ENCODE measurements around the gene DOK7.

DNA sequence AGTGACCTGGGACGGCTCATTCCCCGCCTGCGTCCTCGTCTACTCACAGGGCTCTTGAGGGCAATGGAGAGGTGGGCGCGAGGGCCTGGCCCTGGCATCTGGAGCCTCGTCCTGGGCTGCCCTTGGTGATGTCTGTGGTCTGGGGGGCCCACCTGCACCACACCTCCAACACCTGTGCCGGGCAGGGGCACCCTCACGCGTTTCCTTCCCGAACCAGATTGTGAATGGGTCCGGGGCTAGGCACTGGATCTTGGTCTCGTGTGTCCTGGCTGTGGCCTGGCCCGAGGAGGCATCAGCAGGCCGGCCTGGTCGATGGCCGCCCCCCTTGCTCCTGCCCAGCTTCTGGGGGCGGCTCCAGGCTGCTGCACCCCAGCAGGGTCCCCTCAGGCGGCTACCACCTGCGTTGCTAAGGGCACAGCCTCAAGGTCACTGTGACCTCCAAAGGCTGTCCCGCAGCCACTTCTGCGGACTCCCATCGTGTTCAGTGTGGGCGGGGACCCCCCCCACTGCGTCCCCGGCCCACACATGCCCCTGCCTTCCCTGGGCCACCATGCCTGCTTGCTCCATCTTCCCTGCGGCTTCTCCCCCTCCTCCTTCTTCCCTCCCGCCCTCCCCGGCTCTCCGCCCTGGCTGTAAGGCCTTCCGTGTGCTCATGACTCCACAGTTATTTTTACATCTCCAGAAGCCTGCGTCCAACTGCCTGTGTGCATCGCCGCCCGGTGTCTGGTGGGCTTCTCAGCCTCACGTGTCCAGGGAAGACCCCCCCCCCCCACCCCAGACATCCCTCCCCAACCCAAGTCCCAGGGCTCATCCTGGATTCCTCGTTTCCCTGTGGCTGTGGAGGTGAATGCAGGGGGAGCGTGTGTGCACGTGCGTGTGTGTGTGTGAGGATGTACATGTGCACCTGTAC, 3.8 kb downstream of the DOK7 start:
- TF ChIP-seq EP300 (IDR thresholded peaks at IDR 0.05) (no peak), CTCF (IDR thresholded peaks at IDR 0.05) (no peak), POLR2A (IDR thresholded peaks at IDR 0.05) (no peak)

Measured in sigmoid colon (tissue), 4 donors.